Transverse colon (tissue), 4 donors: ENCODE measurements around the gene CALN1.

ENCODE experiments used
- EP300 ChIP-seq: sonication (generic); formaldehyde crosslinking; IDR thresholded peaks from one replicate; pipeline ENCODE4 v1.6.1; 2017; ENCODE audit warnings: antibody characterized with exemption, low read depth
- POLR2A ChIP-seq: fragments of 450-650 bp; IDR thresholded peaks from one replicate; pipeline ENCODE4 v1.6.1; 2016; ENCODE audit warnings: antibody characterized with exemption, mild to moderate bottlenecking, moderate library complexity
- POLR2AphosphoS5 ChIP-seq, 3 donors: sonication (generic); formaldehyde crosslinking; IDR thresholded peaks; one replicate each; pipeline ENCODE4 v1.6.1; 2016; ENCODE audit warnings: antibody characterized with exemption in 3 of 3
- TF ChIP-seq, protein P1 (sequence below), 5 experiments: fragments of 200-600 bp in 3 of 5; fragments of 450-650 bp in 2 of 5; sonication (generic) in 3 of 5; IDR thresholded peaks; 1 replicate in 2 of 5; 2 replicates in 3 of 5; pipeline ENCODE4 v1.5.1; 2016 to 2017; ENCODE audit warnings: antibody characterized with exemption in 5 of 5, inconsistent platforms in 3 of 5, mild to moderate bottlenecking in 2 of 5, moderate library complexity in 1 of 5

DNA sequence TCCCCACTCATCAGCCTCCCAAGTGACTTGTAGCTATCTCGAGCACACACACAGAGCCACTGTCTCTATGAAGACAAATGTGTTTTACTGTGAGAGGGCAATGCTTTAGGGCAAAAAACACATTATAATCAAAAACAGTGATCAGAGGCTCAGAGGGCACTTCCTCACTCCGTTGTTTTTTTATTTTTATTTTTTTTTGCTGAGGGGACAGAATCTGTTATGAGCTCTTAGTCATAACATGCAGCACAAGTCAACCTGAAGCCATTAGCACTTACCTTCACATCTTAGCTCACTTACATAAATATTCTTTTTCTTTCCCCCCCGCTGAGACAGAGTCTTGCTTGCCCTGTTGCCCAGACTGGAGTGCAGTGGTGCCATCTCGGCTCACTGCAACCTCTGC, 157.7 kb downstream of the CALN1 start:
- TF ChIP-seq, protein P1, sequence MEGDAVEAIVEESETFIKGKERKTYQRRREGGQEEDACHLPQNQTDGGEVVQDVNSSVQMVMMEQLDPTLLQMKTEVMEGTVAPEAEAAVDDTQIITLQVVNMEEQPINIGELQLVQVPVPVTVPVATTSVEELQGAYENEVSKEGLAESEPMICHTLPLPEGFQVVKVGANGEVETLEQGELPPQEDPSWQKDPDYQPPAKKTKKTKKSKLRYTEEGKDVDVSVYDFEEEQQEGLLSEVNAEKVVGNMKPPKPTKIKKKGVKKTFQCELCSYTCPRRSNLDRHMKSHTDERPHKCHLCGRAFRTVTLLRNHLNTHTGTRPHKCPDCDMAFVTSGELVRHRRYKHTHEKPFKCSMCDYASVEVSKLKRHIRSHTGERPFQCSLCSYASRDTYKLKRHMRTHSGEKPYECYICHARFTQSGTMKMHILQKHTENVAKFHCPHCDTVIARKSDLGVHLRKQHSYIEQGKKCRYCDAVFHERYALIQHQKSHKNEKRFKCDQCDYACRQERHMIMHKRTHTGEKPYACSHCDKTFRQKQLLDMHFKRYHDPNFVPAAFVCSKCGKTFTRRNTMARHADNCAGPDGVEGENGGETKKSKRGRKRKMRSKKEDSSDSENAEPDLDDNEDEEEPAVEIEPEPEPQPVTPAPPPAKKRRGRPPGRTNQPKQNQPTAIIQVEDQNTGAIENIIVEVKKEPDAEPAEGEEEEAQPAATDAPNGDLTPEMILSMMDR (IDR thresholded peaks at IDR 0.05): no peak
- no peak for TF ChIP-seq POLR2A
- TF ChIP-seq EP300: no peak
- TF ChIP-seq POLR2AphosphoS5 (IDR thresholded peaks at IDR 0.05): no peak
